Tibial nerve (tissue), 4 donors: ENCODE data around the gene SEMA3C.

Source experiments
- CTCF ChIP-seq, 5 experiments: fragments of 200-600 bp in 3 of 5; fragments of 450-650 bp in 2 of 5; sonication (generic) in 3 of 5; IDR thresholded peaks; one replicate each; pipeline ENCODE4 v1.5.1; 2016 to 2019; ENCODE audit warnings: antibody characterized with exemption in 5 of 5, mild to moderate bottlenecking in 3 of 5, moderate library complexity in 2 of 5
- EP300 ChIP-seq, 2 donors: sonication (generic); formaldehyde crosslinking; IDR thresholded peaks; one replicate each; pipeline ENCODE4 v1.6.1; 2017; ENCODE audit warnings: antibody characterized with exemption in 2 of 2, mild to moderate bottlenecking in 1 of 2
- POLR2A ChIP-seq, 2 donors: fragments of 450-650 bp; IDR thresholded peaks; one replicate each; pipeline ENCODE4 v1.6.1; 2017; ENCODE audit warnings: antibody characterized with exemption in 2 of 2, mild to moderate bottlenecking in 2 of 2, moderate library complexity in 2 of 2

- TF ChIP-seq CTCF (IDR thresholded peaks at IDR 0.05) (no peak), EP300 (IDR thresholded peaks at IDR 0.05) (no peak), POLR2A (IDR thresholded peaks at IDR 0.05) (no peak)
Observed at GRCh38 chr7:80929619-80930018, 10.8 kb upstream of the SEMA3C start.
